ENCODE measurements around the gene ZCCHC24. TPM values are rescaled to one million over a fixed set of nuclear protein-coding genes. Genes with fewer than 3 reads are reported as not detected.

Gene ZCCHC24
- polyA plus RNA-seq, 3 donors, result 3.9 to 5.0 (median 4.0) TPM

GRCh38 chr10:79438021-79438698, 7.3 kb downstream of the ZCCHC24 start:
- H3K9ac ChIP-seq (ENCODE audit: insufficient read depth, low read length, poor library complexity, severe bottlenecking), result no peak overlapping the region
- peaks cover 90% of the 10 kb centered on the region for H4K20me1 ChIP-seq (ENCODE audit: insufficient read depth, low read length)
- Mint-ChIP-seq H3K9me3 (peaks cover 0 to 2% (median 0%) of the 10 kb centered on the region in 7 donors), H3K36me3 (peaks cover 65 to 71% of the 10 kb centered on the region in 2 donors), H3K27me3 (ENCODE audit: low read depth in 3 of 3) (peaks cover 10 to 16% (median 11%) of the 10 kb centered on the region in 3 donors), H3K27ac (peak overlapping the region in 1 of 7 donors; percentile 63), H3K4me1 (peaks cover 38% of the 10 kb centered on the region), H3K4me3 (no peak overlapping the region)
- H3K27ac ChIP-seq (ENCODE audit: low read depth in 1 of 2, low read length in 2 of 2), result no peak overlapping the region
- peaks cover 5 to 16% of the 10 kb centered on the region in 2 donors for H3K4me1 ChIP-seq (ENCODE audit: control insufficient read depth in 1 of 2, insufficient read depth in 2 of 2, low read length in 2 of 2)
- H2AFZ ChIP-seq (ENCODE audit: insufficient read depth, low read depth, low read length, poor library complexity, severe bottlenecking), result no peak overlapping the region
- WGBS (ENCODE audit: insufficient coverage), result 93% methylated on average over 16 of the region's 16 CpGs
- H3K36me3 ChIP-seq (replicated peaks in 1 of 2; ENCODE audit: control insufficient read depth in 1 of 2, insufficient read depth in 2 of 2, low read length in 2 of 2), result peaks cover 6 to 32% of the 10 kb centered on the region in 2 donors
- no peaks in the 10 kb centered on the region for H3K27me3 ChIP-seq (ENCODE audit: control insufficient read depth in 2 of 2, insufficient read depth in 2 of 2, low read length in 2 of 2)
- no peak for TF ChIP-seq CTCF (IDR thresholded peaks at IDR 0.05)
- intact Hi-C loops (cut with micrococcal nuclease), result no loop called here
- peaks cover 23% of the 10 kb centered on the region for H3K79me2 ChIP-seq (ENCODE audit: insufficient read depth, low read length)
- H3K4me3 ChIP-seq (replicated peaks in 1 of 3; ENCODE audit: low read depth in 2 of 3, low read length in 3 of 3), result no peak overlapping the region
- no peak overlapping the region for H3K4me2 ChIP-seq (replicated peaks; ENCODE audit: extremely low read depth, low read length, poor library complexity, severe bottlenecking)
- H3K9me3 ChIP-seq (replicated peaks in 1 of 2; ENCODE audit: control insufficient read depth in 1 of 2, insufficient read depth in 1 of 2, low read length in 2 of 2), result no peaks in the 10 kb centered on the region
- no peak for DNase-seq

- Histone ChIP-seq H3K4me1 (ENCODE audit: control insufficient read depth in 1 of 2, insufficient read depth in 2 of 2, low read length in 2 of 2) (peaks cover 0 to 7% of the 10 kb centered on the region in 2 donors), H3K79me2 (ENCODE audit: insufficient read depth, low read length) (peaks cover 14% of the 10 kb centered on the region), H2AFZ (ENCODE audit: insufficient read depth, low read depth, low read length, poor library complexity, severe bottlenecking) (no peak overlapping the region), H4K20me1 (ENCODE audit: insufficient read depth, low read length) (peaks cover 83% of the 10 kb centered on the region), H3K9ac (ENCODE audit: insufficient read depth, low read length, poor library complexity, severe bottlenecking) (no peak overlapping the region), H3K27me3 (ENCODE audit: control insufficient read depth in 2 of 2, insufficient read depth in 2 of 2, low read length in 2 of 2) (no peaks in the 10 kb centered on the region), H3K9me3 (replicated peaks in 1 of 2; ENCODE audit: control insufficient read depth in 1 of 2, insufficient read depth in 1 of 2, low read length in 2 of 2) (no peaks in the 10 kb centered on the region), H3K4me3 (replicated peaks in 1 of 3; ENCODE audit: low read depth in 2 of 3, low read length in 3 of 3) (no peak overlapping the region), H3K27ac (ENCODE audit: low read depth in 1 of 2, low read length in 2 of 2) (no peak overlapping the region), H3K36me3 (replicated peaks in 1 of 2; ENCODE audit: control insufficient read depth in 1 of 2, insufficient read depth in 2 of 2, low read length in 2 of 2) (peaks cover 10 to 41% of the 10 kb centered on the region in 2 donors), H3K4me2 (replicated peaks; ENCODE audit: extremely low read depth, low read length, poor library complexity, severe bottlenecking) (no peak overlapping the region)
- Mint-ChIP-seq H3K9me3 (peaks cover 0 to 2% (median 0%) of the 10 kb centered on the region in 7 donors), H3K27me3 (ENCODE audit: low read depth in 3 of 3) (peaks cover 7 to 16% (median 10%) of the 10 kb centered on the region in 3 donors), H3K4me1 (peaks cover 31% of the 10 kb centered on the region), H3K4me3 (no peak overlapping the region), H3K36me3 (peaks cover 64 to 71% of the 10 kb centered on the region in 2 donors), H3K27ac (no peak overlapping the region)
- intact Hi-C loops (cut with micrococcal nuclease), result no loop called here
- no peak for DNase-seq
- TF ChIP-seq CTCF (IDR thresholded peaks at IDR 0.05), result no peak
- WGBS (ENCODE audit: insufficient coverage), result 100% methylated on average over 4 of the region's 12 CpGs
Observed at GRCh38 chr10:79437111-79437814, 8.2 kb downstream of the ZCCHC24 start.

Data from CD14-positive monocyte (primary cell).